ENCODE measurements around the gene TADA1. TPM values are rescaled to one million over a fixed set of nuclear protein-coding genes. Genes with fewer than 3 reads are reported as not detected.

Gene TADA1
- total and polyA plus RNA-seq, 2 experiments from 2014 or later: 21.8 to 22.0 TPM

DNA sequence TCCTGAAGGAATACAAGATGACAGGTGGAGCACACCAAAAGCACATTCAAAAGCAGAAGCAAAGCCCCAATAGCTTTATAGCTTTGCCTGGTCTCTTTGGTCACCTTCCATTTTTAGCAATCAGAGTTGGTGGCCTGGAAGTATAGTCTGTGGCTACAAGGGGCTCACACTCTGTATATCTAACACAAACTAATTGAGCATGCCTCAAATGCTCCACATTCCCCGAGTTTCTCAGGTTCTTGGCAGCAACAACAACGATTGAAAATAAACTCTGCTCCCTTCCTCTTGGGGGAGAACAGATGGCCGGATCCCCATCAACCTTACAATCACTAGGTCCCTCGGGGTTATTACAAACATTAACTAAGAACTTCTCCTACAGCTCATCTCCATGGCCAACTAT is 24.9 kb upstream of the TADA1 start:
- TF ChIP-seq JUNB (IDR thresholded peaks at IDR 0.05; ENCODE audit: unreplicated experiment) (no peak), EZH2phosphoT487 (IDR thresholded peaks at IDR 0.05; ENCODE audit: unreplicated experiment) (no peak), POLR2AphosphoS5 (IDR thresholded peaks at IDR 0.05; ENCODE audit: low read depth) (no peak), EZH2 (IDR thresholded peaks at IDR 0.05; ENCODE audit: low read depth, unreplicated experiment) (no peak), STAT1 (IDR thresholded peaks at IDR 0.05; ENCODE audit: unreplicated experiment) (no peak), NANOG (IDR thresholded peaks at IDR 0.05; ENCODE audit: borderline replicate concordance) (no peak), CREB1 (CRISPR knock-in tag; IDR thresholded peaks at IDR 0.05; ENCODE audit: low read depth) (no peak)
- TF ChIP-seq, protein P1, sequence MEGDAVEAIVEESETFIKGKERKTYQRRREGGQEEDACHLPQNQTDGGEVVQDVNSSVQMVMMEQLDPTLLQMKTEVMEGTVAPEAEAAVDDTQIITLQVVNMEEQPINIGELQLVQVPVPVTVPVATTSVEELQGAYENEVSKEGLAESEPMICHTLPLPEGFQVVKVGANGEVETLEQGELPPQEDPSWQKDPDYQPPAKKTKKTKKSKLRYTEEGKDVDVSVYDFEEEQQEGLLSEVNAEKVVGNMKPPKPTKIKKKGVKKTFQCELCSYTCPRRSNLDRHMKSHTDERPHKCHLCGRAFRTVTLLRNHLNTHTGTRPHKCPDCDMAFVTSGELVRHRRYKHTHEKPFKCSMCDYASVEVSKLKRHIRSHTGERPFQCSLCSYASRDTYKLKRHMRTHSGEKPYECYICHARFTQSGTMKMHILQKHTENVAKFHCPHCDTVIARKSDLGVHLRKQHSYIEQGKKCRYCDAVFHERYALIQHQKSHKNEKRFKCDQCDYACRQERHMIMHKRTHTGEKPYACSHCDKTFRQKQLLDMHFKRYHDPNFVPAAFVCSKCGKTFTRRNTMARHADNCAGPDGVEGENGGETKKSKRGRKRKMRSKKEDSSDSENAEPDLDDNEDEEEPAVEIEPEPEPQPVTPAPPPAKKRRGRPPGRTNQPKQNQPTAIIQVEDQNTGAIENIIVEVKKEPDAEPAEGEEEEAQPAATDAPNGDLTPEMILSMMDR (conservative IDR thresholded peaks at IDR 0.05; ENCODE audit: low read depth in 2 of 2): no peak
- TF ChIP-seq, protein P2, sequence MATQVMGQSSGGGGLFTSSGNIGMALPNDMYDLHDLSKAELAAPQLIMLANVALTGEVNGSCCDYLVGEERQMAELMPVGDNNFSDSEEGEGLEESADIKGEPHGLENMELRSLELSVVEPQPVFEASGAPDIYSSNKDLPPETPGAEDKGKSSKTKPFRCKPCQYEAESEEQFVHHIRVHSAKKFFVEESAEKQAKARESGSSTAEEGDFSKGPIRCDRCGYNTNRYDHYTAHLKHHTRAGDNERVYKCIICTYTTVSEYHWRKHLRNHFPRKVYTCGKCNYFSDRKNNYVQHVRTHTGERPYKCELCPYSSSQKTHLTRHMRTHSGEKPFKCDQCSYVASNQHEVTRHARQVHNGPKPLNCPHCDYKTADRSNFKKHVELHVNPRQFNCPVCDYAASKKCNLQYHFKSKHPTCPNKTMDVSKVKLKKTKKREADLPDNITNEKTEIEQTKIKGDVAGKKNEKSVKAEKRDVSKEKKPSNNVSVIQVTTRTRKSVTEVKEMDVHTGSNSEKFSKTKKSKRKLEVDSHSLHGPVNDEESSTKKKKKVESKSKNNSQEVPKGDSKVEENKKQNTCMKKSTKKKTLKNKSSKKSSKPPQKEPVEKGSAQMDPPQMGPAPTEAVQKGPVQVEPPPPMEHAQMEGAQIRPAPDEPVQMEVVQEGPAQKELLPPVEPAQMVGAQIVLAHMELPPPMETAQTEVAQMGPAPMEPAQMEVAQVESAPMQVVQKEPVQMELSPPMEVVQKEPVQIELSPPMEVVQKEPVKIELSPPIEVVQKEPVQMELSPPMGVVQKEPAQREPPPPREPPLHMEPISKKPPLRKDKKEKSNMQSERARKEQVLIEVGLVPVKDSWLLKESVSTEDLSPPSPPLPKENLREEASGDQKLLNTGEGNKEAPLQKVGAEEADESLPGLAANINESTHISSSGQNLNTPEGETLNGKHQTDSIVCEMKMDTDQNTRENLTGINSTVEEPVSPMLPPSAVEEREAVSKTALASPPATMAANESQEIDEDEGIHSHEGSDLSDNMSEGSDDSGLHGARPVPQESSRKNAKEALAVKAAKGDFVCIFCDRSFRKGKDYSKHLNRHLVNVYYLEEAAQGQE (IDR thresholded peaks at IDR 0.05; ENCODE audit: unreplicated experiment): no peak
- TF ChIP-seq, protein P3, sequence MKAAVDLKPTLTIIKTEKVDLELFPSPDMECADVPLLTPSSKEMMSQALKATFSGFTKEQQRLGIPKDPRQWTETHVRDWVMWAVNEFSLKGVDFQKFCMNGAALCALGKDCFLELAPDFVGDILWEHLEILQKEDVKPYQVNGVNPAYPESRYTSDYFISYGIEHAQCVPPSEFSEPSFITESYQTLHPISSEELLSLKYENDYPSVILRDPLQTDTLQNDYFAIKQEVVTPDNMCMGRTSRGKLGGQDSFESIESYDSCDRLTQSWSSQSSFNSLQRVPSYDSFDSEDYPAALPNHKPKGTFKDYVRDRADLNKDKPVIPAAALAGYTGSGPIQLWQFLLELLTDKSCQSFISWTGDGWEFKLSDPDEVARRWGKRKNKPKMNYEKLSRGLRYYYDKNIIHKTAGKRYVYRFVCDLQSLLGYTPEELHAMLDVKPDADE (IDR thresholded peaks at IDR 0.05): no peak
- H3K27me3 ChIP-seq (ENCODE audit: insufficient read depth): no peaks in the 10 kb centered on the region
- H3K9me2 ChIP-seq (ENCODE audit: insufficient read depth): no peaks in the 10 kb centered on the region
- H4K20me1 ChIP-seq (replicated peaks; ENCODE audit: insufficient read depth): no peaks in the 10 kb centered on the region
- H2AFZ ChIP-seq: peak overlapping the region; percentile 21; the same call in 1 of the 2 replicates
- H3K79me2 ChIP-seq (replicated peaks; ENCODE audit: insufficient read depth): no peaks in the 10 kb centered on the region
- DNase-seq (ENCODE audit: low spot score) (peak; percentile 17), ATAC-seq (no peak)
- H3K36me3 ChIP-seq (ENCODE audit: insufficient read depth): no peaks in the 10 kb centered on the region
- Mint-ChIP-seq H3K4me3 (no peak overlapping the region), H3K4me1 (no peaks in the 10 kb centered on the region), H3K36me3 (ENCODE audit: low read depth) (peaks cover 13% of the 10 kb centered on the region), H3K27me3 (ENCODE audit: insufficient read depth, low read depth, poor library complexity) (peaks cover 11% of the 10 kb centered on the region), H3K9me3 (peaks cover 23% of the 10 kb centered on the region), H3K27ac (no peak overlapping the region)
- peaks cover 5% of the 10 kb centered on the region; the same call in 1 of the 2 replicates for H3K4me1 ChIP-seq (ENCODE audit: insufficient read depth)
- no peaks in the 10 kb centered on the region for H3F3A ChIP-seq (replicated peaks; ENCODE audit: low read depth)
- no peak overlapping the region for H3K4me3 ChIP-seq
- H3K4me2 ChIP-seq: no peak overlapping the region
- H3K27ac ChIP-seq (ENCODE audit: low read depth): no peak overlapping the region
